Activated B cell treated with CpG ODN at 0.5 μM for 24 hours (primary cell): ENCODE measurements around the gene LENEP. TPM values are rescaled to one million over a fixed set of nuclear protein-coding genes. Genes with fewer than 3 reads are reported as not detected.

ENCODE experiments used
- ATAC-seq: fragments of 200-7000 bp; cut with Tn5 transposase; one replicate; pipeline ENCODE4 v1.10.0; 2021; ENCODE audit warnings: low read depth, mild to moderate bottlenecking, moderate library complexity
- CTCF ChIA-PET: fragments of 350-600 bp; sonication (Branson Sonifier 250); formaldehyde crosslinking; loops from one replicate; lab custom pipeline; 2021; ENCODE audit warnings: antibody characterized with exemption; lab: Charles Lee
- POLR2A ChIA-PET: fragments of 350-600 bp; sonication (Branson Sonifier 250); formaldehyde crosslinking; loops from one replicate; lab custom pipeline; 2021; ENCODE audit warnings: antibody characterized with exemption; lab: Charles Lee
- DNase-seq: peaks from one replicate; pipeline ENCODE4 v3.0.0; 2022
- H3K27ac Mint-ChIP-seq: one replicate; pipeline ENCODE4 v1.8.0; 2020; ENCODE audit warnings: mixed read lengths
- H3K27me3 Mint-ChIP-seq: one replicate; pipeline ENCODE4 v1.8.0; 2021; ENCODE audit warnings: mixed read lengths
- H3K36me3 Mint-ChIP-seq: one replicate; pipeline ENCODE4 v1.8.0; 2021; ENCODE audit warnings: low read depth, mixed read lengths
- H3K4me1 Mint-ChIP-seq: one replicate; pipeline ENCODE4 v1.8.0; 2021; ENCODE audit warnings: mixed read lengths
- H3K4me3 Mint-ChIP-seq: one replicate; pipeline ENCODE4 v1.8.0; 2020; ENCODE audit warnings: mild to moderate bottlenecking, mixed read lengths
- H3K9me3 Mint-ChIP-seq: one replicate; pipeline ENCODE4 v1.8.0; 2020; ENCODE audit warnings: mixed read lengths
- intact Hi-C: fragments of 100-400 bp; cut with micrococcal nuclease; formaldehyde crosslinking; loops from one replicate; pipeline ENCODE4 v1.15.1; 2024
- total RNA-seq: library from RNA; stranded (reverse); gene quantifications from 2 replicates; pipeline ENCODE4 v1.2.3, GENCODE V29; 2022
- TF ChIP-seq, protein P1 (sequence below): fragments of 200-600 bp; IDR thresholded peaks from one replicate; pipeline ENCODE4 v1.8.0; 2022; ENCODE audit warnings: antibody characterized with exemption, mild to moderate bottlenecking

The LENEP gene
- total RNA-seq, 1 donor from 2014 or later = 1.8 TPM

DNA sequence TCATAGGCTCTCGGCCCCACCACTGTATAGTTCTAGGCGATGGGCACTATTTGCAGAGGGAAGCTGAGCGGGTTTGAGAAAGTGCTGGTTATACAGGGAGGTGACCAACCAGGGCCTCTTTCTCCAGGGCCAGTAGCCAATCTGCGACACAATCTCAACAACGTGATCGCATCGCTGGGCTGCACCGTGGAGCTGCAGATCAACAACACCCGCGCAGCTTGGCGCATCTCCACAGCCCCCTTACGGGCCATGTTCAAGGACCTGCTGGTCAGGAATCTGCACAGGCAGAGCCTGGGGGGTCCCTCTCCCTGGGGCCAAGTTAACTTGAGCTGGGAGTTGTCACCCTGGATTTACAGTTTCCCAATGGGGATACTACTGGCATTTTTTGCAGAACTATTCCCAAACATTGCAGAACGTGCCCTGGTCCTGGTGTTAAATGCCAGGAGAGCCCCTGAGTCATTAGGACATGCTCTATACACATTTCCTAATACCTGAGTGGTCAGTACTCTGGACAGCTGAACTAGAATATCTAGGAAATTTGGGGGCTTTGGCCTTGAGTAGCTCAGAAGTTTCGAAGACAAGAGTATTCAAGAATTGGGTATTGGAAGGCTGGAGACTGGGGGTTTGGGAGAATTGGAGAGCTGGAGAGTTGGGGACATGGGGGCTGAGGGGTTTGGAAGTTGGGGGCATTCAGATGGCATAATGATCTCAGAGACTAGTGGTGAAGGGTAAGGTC is 47.1 kb downstream of the LENEP start:
- Mint-ChIP-seq H3K9me3 (no peaks in the 10 kb centered on the region), H3K27ac (no peak overlapping the region), H3K27me3 (peaks cover 8% of the 10 kb centered on the region), H3K4me1 (peaks cover 4% of the 10 kb centered on the region), H3K4me3 (no peak overlapping the region), H3K36me3 (no peaks in the 10 kb centered on the region)
- DNase-seq (no peak), ATAC-seq (no peak)
- ChIA-PET POLR2A (interaction anchor here (0.6 kb wide), 1 partner anchor 30 kb away, joined by 3 read pairs; no protein-coding TSS in a partner anchor), CTCF (interaction anchor here (9.6 kb wide), 1 partner anchor 20 kb away, joined by 101 read pairs; the partner anchor contains the start of gene EFNA4)
- intact Hi-C loops = no loop called here
- TF ChIP-seq, protein P1, sequence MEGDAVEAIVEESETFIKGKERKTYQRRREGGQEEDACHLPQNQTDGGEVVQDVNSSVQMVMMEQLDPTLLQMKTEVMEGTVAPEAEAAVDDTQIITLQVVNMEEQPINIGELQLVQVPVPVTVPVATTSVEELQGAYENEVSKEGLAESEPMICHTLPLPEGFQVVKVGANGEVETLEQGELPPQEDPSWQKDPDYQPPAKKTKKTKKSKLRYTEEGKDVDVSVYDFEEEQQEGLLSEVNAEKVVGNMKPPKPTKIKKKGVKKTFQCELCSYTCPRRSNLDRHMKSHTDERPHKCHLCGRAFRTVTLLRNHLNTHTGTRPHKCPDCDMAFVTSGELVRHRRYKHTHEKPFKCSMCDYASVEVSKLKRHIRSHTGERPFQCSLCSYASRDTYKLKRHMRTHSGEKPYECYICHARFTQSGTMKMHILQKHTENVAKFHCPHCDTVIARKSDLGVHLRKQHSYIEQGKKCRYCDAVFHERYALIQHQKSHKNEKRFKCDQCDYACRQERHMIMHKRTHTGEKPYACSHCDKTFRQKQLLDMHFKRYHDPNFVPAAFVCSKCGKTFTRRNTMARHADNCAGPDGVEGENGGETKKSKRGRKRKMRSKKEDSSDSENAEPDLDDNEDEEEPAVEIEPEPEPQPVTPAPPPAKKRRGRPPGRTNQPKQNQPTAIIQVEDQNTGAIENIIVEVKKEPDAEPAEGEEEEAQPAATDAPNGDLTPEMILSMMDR = no peak

DNA sequence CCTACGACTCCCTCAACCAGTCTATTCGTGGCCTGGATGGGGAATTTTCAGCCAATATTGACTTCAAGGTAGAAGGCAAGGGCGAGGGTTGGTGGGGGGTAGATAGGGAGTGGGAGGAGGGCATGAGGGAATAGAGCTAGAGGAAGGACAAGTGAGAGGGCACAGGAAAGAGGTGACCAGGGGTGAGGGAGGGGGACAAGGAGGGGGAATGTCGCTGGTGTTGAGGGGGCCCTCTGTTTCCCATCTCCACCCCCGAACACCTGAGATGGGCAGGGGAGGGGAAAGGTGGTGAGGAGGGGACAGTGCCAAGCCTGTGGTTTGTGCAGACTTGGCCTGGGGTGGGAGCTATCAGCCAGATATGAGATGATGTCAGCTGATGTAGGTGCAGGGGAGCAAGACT is 49.4 kb downstream of the LENEP start:
- peaks cover 4% of the 10 kb centered on the region for H3K4me1 Mint-ChIP-seq
- H3K27me3 Mint-ChIP-seq = peaks cover 8% of the 10 kb centered on the region
- ATAC-seq = no peak
- ChIA-PET POLR2A (no interaction called here), CTCF (interaction anchor here (0.9 to 9.6 kb wide), 2 partner anchors 18 to 42 kb away, joined by 4 to 101 read pairs; partner anchors contain the start of gene EFNA4)
- H3K4me3 Mint-ChIP-seq = no peak overlapping the region
- H3K27ac Mint-ChIP-seq = no peak overlapping the region
- no peak for DNase-seq
- TF ChIP-seq, protein P1 = no peak
- intact Hi-C loops = no loop called here
- no peaks in the 10 kb centered on the region for H3K9me3 Mint-ChIP-seq
- no peaks in the 10 kb centered on the region for H3K36me3 Mint-ChIP-seq

DNA sequence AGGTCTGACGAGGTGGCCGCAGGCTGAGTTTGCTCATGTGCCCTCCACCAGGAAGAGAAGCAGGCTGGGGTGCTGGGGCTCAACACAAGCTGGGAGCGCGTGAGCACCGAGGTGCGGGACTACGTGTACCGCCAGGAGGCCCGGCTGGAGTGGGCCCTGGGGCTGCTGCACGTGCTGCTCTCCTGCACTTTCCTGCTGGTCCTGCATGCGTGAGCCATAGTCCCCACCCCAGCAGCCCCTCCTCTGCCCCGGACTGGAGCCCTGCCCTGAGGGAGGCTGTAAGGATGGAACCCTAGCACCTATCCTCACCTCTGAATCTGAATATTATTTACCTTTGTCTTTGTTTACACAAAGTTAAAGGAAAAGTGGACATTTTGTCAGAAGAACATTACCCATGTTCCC is 49.9 kb downstream of the LENEP start:
- DNase-seq (no peak), ATAC-seq (no peak)
- no peaks in the 10 kb centered on the region for H3K36me3 Mint-ChIP-seq
- H3K27ac Mint-ChIP-seq = no peak overlapping the region
- H3K4me1 Mint-ChIP-seq = peaks cover 4% of the 10 kb centered on the region
- intact Hi-C loops = no loop called here
- POLR2A ChIA-PET = interaction anchor here (0.6 to 2.3 kb wide), 3 partner anchors 22 to 42 kb away, joined by 3 to 9 read pairs (median 3); no protein-coding TSS in a partner anchor
- TF ChIP-seq, protein P1 = no peak
- no peaks in the 10 kb centered on the region for H3K9me3 Mint-ChIP-seq
- peaks cover 5% of the 10 kb centered on the region for H3K27me3 Mint-ChIP-seq
- CTCF ChIA-PET = interaction anchor here (1.2 to 9.6 kb wide), 6 partner anchors 11 to 124 kb away, joined by 4 to 101 read pairs (median 12); partner anchors contain the start of gene EFNA4
- H3K4me3 Mint-ChIP-seq = no peak overlapping the region

DNA sequence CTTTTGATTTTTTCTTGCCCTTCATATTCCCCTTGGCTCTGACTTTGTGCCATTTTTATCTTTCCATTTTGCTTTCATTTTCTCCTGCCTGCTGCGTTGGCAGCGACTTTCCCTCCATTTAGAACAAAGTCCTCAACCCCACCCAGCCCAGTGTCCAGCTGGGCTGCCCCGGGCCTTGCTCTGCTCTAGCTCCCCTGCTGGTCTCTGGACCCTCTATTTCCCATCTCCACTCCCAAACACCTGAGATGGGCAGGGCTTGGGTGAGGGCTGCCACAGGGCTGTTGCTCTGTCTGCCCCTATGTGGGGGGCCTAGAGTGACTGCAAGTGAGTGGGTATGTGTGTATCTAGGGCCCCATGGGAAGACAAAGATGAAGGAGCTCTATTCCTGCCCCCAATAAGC is 50.4 kb downstream of the LENEP start:
- POLR2A ChIA-PET = interaction anchor here (0.6 to 2.3 kb wide), 5 partner anchors 18 to 41 kb away, joined by 3 to 9 read pairs (median 4); partner anchors contain the start of gene EFNA4
- no peak overlapping the region for H3K27ac Mint-ChIP-seq
- H3K4me3 Mint-ChIP-seq = no peak overlapping the region
- H3K27me3 Mint-ChIP-seq = peaks cover 2% of the 10 kb centered on the region
- H3K4me1 Mint-ChIP-seq = peaks cover 4% of the 10 kb centered on the region
- H3K36me3 Mint-ChIP-seq = no peaks in the 10 kb centered on the region
- ATAC-seq (no peak), DNase-seq (no peak)
- CTCF ChIA-PET = interaction anchor here (0.7 to 9.6 kb wide), 11 partner anchors 10 to 124 kb away, joined by 3 to 101 read pairs (median 7); partner anchors contain the start of gene EFNA4
- intact Hi-C loops = no loop called here
- TF ChIP-seq, protein P1 = no peak
- H3K9me3 Mint-ChIP-seq = no peaks in the 10 kb centered on the region

Other genes with a start within 250 kb of the LENEP start
- gene KCNN3, start 123.3 kb upstream of the LENEP start, total RNA-seq = 0.44 and 1.1 TPM in 2 replicates
- gene PMVK, start 56.9 kb upstream of the LENEP start, total RNA-seq = 24.6 and 26.3 TPM in 2 replicates
- 42.4 and 43.2 TPM in 2 replicates for gene PBXIP1, start 37.5 kb upstream of the LENEP start, total RNA-seq
- 33.1 and 38.1 TPM in 2 replicates for gene PYGO2, start 31.8 kb upstream of the LENEP start, total RNA-seq
- 59.3 and 60.9 TPM in 2 replicates for gene SHC1, start 22.8 kb upstream of the LENEP start, total RNA-seq
- gene CKS1B, start 18.9 kb upstream of the LENEP start, total RNA-seq = 25.3 and 26.6 TPM in 2 replicates
- gene FLAD1, start 10.2 kb upstream of the LENEP start, total RNA-seq = 64.1 and 69.0 TPM in 2 replicates
- gene ZBTB7B, start 9.2 kb downstream of the LENEP start, total RNA-seq = 56.2 and 56.6 TPM in 2 replicates
- 1.0 TPM in 1 of 2 replicates, not detected in the other for gene DCST2, start 40.2 kb downstream of the LENEP start, total RNA-seq
- not detected in 2 replicates for gene DCST1, start 40.2 kb downstream of the LENEP start, total RNA-seq
- gene ADAM15, start 57.7 kb downstream of the LENEP start, total RNA-seq = 11.3 and 13.7 TPM in 2 replicates
- 7.8 and 9.5 TPM in 2 replicates for gene EFNA4, start 70.2 kb downstream of the LENEP start, total RNA-seq
- 1.2 and 1.7 TPM in 2 replicates for gene EFNA3, start 85.3 kb downstream of the LENEP start, total RNA-seq
- 0.29 TPM in 1 of 2 replicates, not detected in the other for gene EFNA1, start 134.3 kb downstream of the LENEP start, total RNA-seq
- gene SLC50A1, start 142.3 kb downstream of the LENEP start, total RNA-seq = 77.3 and 85.2 TPM in 2 replicates
- 33.2 and 36.8 TPM in 2 replicates for gene DPM3, start 146.9 kb downstream of the LENEP start, total RNA-seq
- 128 and 132 TPM in 2 replicates for gene KRTCAP2, start 179.7 kb downstream of the LENEP start, total RNA-seq
- 1.2 and 1.9 TPM in 2 replicates for gene TRIM46, start 180.3 kb downstream of the LENEP start, total RNA-seq
- gene THBS3, start 214.3 kb downstream of the LENEP start, total RNA-seq = 9.7 and 15.3 TPM in 2 replicates
- gene MTX1, start 215.1 kb downstream of the LENEP start, total RNA-seq = 36.7 and 38.2 TPM in 2 replicates